Neural cell (in vitro differentiated cells): ENCODE measurements around the gene POU2F3. TPM values are rescaled to one million over a fixed set of nuclear protein-coding genes. Genes with fewer than 3 reads are reported as not detected.

Source experiments
- H2AFZ ChIP-seq: fragments of 200-600, 300-800 bp; sonication (generic), shearing (Covaris generic); 2 replicates; pipeline ENCODE4 v1.6.0; 2014; ENCODE audit warnings: low read depth, mild to moderate bottlenecking, antibody characterized with exemption, low read length, moderate library complexity
- H3F3A ChIP-seq: fragments of 200-600 bp; shearing (Covaris generic); 2 replicates; pipeline ENCODE4 v1.6.1; 2016; ENCODE audit warnings: mild to moderate bottlenecking, moderate library complexity, mixed read lengths, antibody characterized with exemption, low read length; ENCODE audit not compliant: insufficient read depth, poor library complexity, severe bottlenecking
- H3K27ac ChIP-seq: fragments of 200-600, 300-800 bp; sonication (generic), shearing (Covaris generic); 2 replicates; pipeline ENCODE4 v1.5.1; 2014; ENCODE audit warnings: mild to moderate bottlenecking, low read length, moderate library complexity
- H3K27me3 ChIP-seq: fragments of 300-800, 200-600 bp; sonication (generic), shearing (Covaris generic); 2 replicates; pipeline ENCODE4 v1.6.0; 2014; ENCODE audit warnings: mild to moderate bottlenecking, low read depth, low read length, moderate library complexity; ENCODE audit not compliant: insufficient read depth
- H3K36me3 ChIP-seq: fragments of 300-800, 200-600 bp; sonication (generic), shearing (Covaris generic); 2 replicates; pipeline ENCODE4 v1.5.1; 2014; ENCODE audit warnings: mild to moderate bottlenecking, antibody characterized with exemption, low read length, moderate library complexity; ENCODE audit not compliant: insufficient read depth
- H3K4me2 ChIP-seq: fragments of 300-800, 200-600 bp; sonication (generic), shearing (Covaris generic); 2 replicates; pipeline ENCODE4 v1.6.0; 2014; ENCODE audit warnings: mild to moderate bottlenecking, low read length
- H3K4me3 ChIP-seq: fragments of 300-800, 200-600 bp; sonication (generic), shearing (Covaris generic); 2 replicates; pipeline ENCODE4 v1.5.1; 2014; ENCODE audit warnings: mild to moderate bottlenecking, low read length, moderate library complexity
- H3K79me2 ChIP-seq: fragments of 200-600 bp; shearing (Covaris generic); replicated peaks from 2 replicates; pipeline ENCODE4 v1.6.0; 2014; ENCODE audit warnings: mild to moderate bottlenecking, low read length, moderate library complexity; ENCODE audit not compliant: insufficient read depth
- H3K9ac ChIP-seq: fragments of 300-800, 200-600 bp; sonication (generic), shearing (Covaris generic); 2 replicates; pipeline ENCODE4 v1.6.1; 2016; ENCODE audit warnings: mild to moderate bottlenecking, low read length, mixed read lengths
- H3K9me2 ChIP-seq: fragments of 200-600 bp; shearing (Covaris generic); 2 replicates; pipeline ENCODE4 v1.6.1; 2016; ENCODE audit warnings: mild to moderate bottlenecking, low read length, mixed read lengths; ENCODE audit not compliant: insufficient read depth
- H3K9me3 ChIP-seq: fragments of 200-600, 300-800 bp; sonication (generic), shearing (Covaris generic); 2 replicates; pipeline ENCODE4 v1.6.1; 2016; ENCODE audit warnings: mild to moderate bottlenecking, mixed run types, low read length, moderate library complexity, mixed read lengths
- H4K20me1 ChIP-seq: fragments of 200-600 bp; shearing (Covaris generic); 2 replicates; pipeline ENCODE4 v1.6.1; 2016; ENCODE audit warnings: mild to moderate bottlenecking, mixed run types; ENCODE audit not compliant: insufficient read depth
- CTCF ChIP-seq: fragments of 450-650 bp; IDR thresholded peaks from 2 replicates; pipeline ENCODE4 v1.5.1; 2014; ENCODE audit warnings: antibody characterized with exemption, mild to moderate bottlenecking, moderate library complexity; ENCODE audit not compliant: poor library complexity, severe bottlenecking
- EP300 ChIP-seq: fragments of 450-650 bp; conservative IDR thresholded peaks from 2 replicates; pipeline ENCODE4 v1.6.1; 2014; ENCODE audit warnings: antibody characterized with exemption, mild to moderate bottlenecking, moderate library complexity; ENCODE audit not compliant: poor library complexity, severe bottlenecking
- EZH2 ChIP-seq: fragments of 200-600, 300-800 bp; shearing (Covaris generic), sonication (generic); IDR thresholded peaks from 2 replicates; pipeline ENCODE4 v1.6.1; 2014; ENCODE audit warnings: antibody characterized with exemption, low read length, borderline replicate concordance, mild to moderate bottlenecking; ENCODE audit not compliant: insufficient read depth, poor library complexity, severe bottlenecking
- MXI1 ChIP-seq: fragments of 450-650 bp; conservative IDR thresholded peaks from 2 replicates; pipeline ENCODE4 v1.6.1; 2014; ENCODE audit warnings: antibody characterized with exemption, mild to moderate bottlenecking; ENCODE audit not compliant: poor library complexity, severe bottlenecking
- POLR2AphosphoS5 ChIP-seq: IDR thresholded peaks from 2 replicates; pipeline ENCODE4 v1.6.1; 2012
- RAD21 ChIP-seq: fragments of 450-650 bp; conservative IDR thresholded peaks from 2 replicates; pipeline ENCODE4 v1.6.1; 2014; ENCODE audit warnings: antibody characterized with exemption, mild to moderate bottlenecking, moderate library complexity
- SMC3 ChIP-seq: fragments of 450-650 bp; conservative IDR thresholded peaks from 2 replicates; pipeline ENCODE4 v1.6.1; 2014; ENCODE audit warnings: antibody characterized with exemption, mild to moderate bottlenecking, moderate library complexity; ENCODE audit not compliant: poor library complexity
- TAF1 ChIP-seq: IDR thresholded peaks from 2 replicates; pipeline ENCODE4 v1.6.1; 2012; ENCODE audit warnings: low read depth
- polyA plus RNA-seq: library from polyadenylated mRNA; depleted of rRNA; stranded (reverse); fragments of >200 nt; gene quantifications from 2 replicates; pipeline ENCODE4 v1.2.3, GENCODE V29; 2014
- TF ChIP-seq, protein P1 (sequence below): IDR thresholded peaks from 2 replicates; pipeline ENCODE4 v1.6.1; 2012; ENCODE audit warnings: borderline replicate concordance

POU2F3 gene
- polyA plus RNA-seq, 1 donor from 2014 or later: not detected

GRCh38 chr11:120268686-120269085 lies 28.7 kb downstream of the POU2F3 start:
- Histone ChIP-seq H3K9me3 (no peaks in the 10 kb centered on the region), H3K4me2 (no peak overlapping the region), H3K27ac (no peak overlapping the region), H3K9me2 (no peaks in the 10 kb centered on the region), H3F3A (no peaks in the 10 kb centered on the region), H3K4me3 (no peak overlapping the region), H3K27me3 (no peaks in the 10 kb centered on the region), H2AFZ (no peak overlapping the region), H4K20me1 (no peaks in the 10 kb centered on the region), H3K36me3 (no peaks in the 10 kb centered on the region), H3K9ac (no peak overlapping the region), H3K79me2 (no peaks in the 10 kb centered on the region)
- no peak for TF ChIP-seq RAD21
- TF ChIP-seq, protein P1, sequence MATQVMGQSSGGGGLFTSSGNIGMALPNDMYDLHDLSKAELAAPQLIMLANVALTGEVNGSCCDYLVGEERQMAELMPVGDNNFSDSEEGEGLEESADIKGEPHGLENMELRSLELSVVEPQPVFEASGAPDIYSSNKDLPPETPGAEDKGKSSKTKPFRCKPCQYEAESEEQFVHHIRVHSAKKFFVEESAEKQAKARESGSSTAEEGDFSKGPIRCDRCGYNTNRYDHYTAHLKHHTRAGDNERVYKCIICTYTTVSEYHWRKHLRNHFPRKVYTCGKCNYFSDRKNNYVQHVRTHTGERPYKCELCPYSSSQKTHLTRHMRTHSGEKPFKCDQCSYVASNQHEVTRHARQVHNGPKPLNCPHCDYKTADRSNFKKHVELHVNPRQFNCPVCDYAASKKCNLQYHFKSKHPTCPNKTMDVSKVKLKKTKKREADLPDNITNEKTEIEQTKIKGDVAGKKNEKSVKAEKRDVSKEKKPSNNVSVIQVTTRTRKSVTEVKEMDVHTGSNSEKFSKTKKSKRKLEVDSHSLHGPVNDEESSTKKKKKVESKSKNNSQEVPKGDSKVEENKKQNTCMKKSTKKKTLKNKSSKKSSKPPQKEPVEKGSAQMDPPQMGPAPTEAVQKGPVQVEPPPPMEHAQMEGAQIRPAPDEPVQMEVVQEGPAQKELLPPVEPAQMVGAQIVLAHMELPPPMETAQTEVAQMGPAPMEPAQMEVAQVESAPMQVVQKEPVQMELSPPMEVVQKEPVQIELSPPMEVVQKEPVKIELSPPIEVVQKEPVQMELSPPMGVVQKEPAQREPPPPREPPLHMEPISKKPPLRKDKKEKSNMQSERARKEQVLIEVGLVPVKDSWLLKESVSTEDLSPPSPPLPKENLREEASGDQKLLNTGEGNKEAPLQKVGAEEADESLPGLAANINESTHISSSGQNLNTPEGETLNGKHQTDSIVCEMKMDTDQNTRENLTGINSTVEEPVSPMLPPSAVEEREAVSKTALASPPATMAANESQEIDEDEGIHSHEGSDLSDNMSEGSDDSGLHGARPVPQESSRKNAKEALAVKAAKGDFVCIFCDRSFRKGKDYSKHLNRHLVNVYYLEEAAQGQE: no peak
- TF ChIP-seq EP300: no peak
- no peak for TF ChIP-seq MXI1
- no peak for TF ChIP-seq SMC3
- no peak for TF ChIP-seq EZH2
- TF ChIP-seq TAF1: no peak
- TF ChIP-seq POLR2AphosphoS5: no peak
- TF ChIP-seq CTCF: no peak

- no peaks in the 10 kb centered on the region for H3K27me3 ChIP-seq
- no peaks in the 10 kb centered on the region for H3F3A ChIP-seq
- H3K79me2 ChIP-seq: no peaks in the 10 kb centered on the region
- no peak overlapping the region for H3K9ac ChIP-seq
- H3K9me3 ChIP-seq: no peaks in the 10 kb centered on the region
- no peak overlapping the region for H3K4me2 ChIP-seq
- H4K20me1 ChIP-seq: no peaks in the 10 kb centered on the region
- no peaks in the 10 kb centered on the region for H3K36me3 ChIP-seq
- no peaks in the 10 kb centered on the region for H3K9me2 ChIP-seq
- H3K27ac ChIP-seq: no peak overlapping the region
- no peak overlapping the region for H2AFZ ChIP-seq
- H3K4me3 ChIP-seq: no peak overlapping the region
- no peak for TF ChIP-seq EZH2
- TF ChIP-seq CTCF: no peak
- no peak for TF ChIP-seq RAD21
- TF ChIP-seq POLR2AphosphoS5: no peak
- TF ChIP-seq, protein P1: no peak
- no peak for TF ChIP-seq EP300
- TF ChIP-seq MXI1: no peak
- no peak for TF ChIP-seq SMC3
- TF ChIP-seq TAF1: no peak
Observed at GRCh38 chr11:120270386-120270785, 30.4 kb downstream of the POU2F3 start.
